T47D (cell line): ENCODE measurements around the gene HS6ST1.

ENCODE experiments used
- DNase-seq, 2 experiments: peaks; one replicate each; pipeline versions ENCODE4 v3.0.0 to v3.0.0-alpha.2; 2011 to 2012; ENCODE audit warnings: low read depth in 1 of 2, low spot score in 1 of 2
- JUND ChIP-seq: IDR thresholded peaks from 2 replicates; pipeline ENCODE4 v1.6.1; 2012; ENCODE audit warnings: low read depth
- in situ Hi-C: cut with HindIII; loops from 2 replicates; pipeline ENCODE4 v1.10.0; 2016; ENCODE audit warnings: low sequenced_read_pairs, low pct_unique_long_range_greater_than_20kb

Gene HS6ST1

DNA sequence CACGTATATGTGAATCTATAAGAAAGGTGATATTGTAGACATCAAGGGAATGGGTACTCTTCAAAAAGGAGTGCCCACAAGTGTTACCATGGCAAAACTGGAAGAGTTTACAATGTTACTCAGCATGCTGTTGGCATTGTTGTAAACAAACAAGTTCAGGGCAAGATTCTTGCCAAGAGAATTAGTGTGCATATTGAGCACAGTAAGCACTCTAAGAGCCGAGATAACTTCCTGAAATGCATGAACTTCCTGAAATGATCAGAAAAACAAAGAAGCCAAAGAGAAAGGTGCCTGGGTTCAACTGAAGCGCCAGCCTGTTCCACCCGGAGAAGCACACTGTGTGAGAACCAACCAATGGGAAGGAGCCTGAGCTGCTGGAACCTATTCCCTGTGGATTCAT is 101.0 kb downstream of the HS6ST1 start:
- in situ Hi-C loops: no loop called here
- DNase-seq: no peak
- TF ChIP-seq JUND: no peak

DNA sequence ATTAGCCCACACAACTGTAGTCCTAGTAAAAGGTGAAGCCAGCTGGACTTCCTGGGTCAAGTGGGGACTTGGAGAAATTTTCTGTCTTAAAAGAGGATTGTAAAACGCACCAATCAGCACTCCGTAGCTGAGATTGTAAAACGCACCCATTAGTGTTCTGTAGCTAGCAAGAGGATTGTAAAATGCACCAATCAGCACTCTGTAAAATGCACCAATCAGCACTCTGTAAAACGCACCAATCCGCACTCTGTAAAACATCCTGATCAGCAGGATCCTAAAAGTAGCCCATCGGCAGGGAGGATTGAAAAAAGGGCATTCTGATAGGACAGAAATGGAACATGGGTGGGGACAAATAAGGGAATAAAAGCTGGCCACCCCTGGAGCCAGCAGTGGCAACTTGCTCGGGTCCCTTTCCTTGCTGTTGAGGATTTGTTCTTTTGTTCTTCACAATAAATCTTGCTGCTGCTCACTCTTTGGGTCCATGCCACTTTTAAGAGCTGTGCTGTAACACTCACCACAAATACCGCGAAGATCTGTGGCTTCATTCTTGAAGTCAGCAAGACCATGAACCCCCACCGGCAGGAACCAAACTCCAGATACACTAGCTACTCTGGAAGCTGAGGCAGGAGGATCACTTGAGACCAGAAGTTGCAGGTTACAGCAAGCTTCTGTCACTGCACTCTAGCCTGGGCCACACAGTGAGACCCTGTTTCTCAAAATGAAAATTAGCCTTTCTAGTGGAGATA is 102.6 kb downstream of the HS6ST1 start:
- in situ Hi-C loops: no loop called here
- DNase-seq: no peak
- TF ChIP-seq JUND: no peak
